ENCODE data around the gene COLEC12.

The COLEC12 gene

DNA sequence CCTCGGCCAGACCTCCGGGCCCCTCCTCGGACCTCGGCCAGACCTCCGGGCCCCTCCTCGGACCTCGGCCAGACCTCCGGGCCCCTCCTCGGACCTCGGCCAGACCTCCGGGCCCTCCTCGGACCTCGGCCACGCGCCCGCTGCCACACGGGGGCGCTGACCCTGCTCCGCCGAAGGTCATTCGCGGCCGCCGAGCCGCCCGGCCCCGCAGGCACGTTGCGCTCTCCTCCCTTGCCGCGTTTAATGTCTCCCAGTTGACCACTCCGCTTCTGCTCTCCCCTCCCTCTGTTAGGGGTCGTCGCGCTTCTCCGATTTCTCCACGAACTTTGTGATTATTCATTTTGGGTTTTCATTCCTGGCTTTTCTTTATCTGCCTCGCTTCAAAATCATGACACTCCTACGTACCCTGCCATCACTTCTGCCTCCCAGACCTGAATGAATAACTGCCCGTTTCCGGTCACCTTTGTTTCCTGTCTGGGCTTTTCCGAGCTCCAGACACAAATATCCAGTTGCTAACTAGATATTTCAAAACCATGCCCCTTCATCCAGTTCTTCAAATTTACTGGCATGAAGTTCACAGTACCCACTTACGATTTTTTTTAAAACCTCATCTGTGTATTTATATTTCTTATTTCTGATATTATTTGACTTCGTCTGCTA is 14.8 kb upstream of the COLEC12 start:
- TF ChIP-seq TAF1 (IDR thresholded peaks at IDR 0.05; ENCODE audit: low read depth), result no peak
- no peak for TF ChIP-seq ZBTB7A (IDR thresholded peaks at IDR 0.05; ENCODE audit: low read depth)
- TF ChIP-seq EGR1 (IDR thresholded peaks at IDR 0.05), result no peak
- TF ChIP-seq TCF12 (IDR thresholded peaks at IDR 0.05; ENCODE audit: low read depth), result no peak
- TF ChIP-seq CREB1 (IDR thresholded peaks at IDR 0.05; ENCODE audit: low read depth), result no peak
- TF ChIP-seq, protein P1, sequence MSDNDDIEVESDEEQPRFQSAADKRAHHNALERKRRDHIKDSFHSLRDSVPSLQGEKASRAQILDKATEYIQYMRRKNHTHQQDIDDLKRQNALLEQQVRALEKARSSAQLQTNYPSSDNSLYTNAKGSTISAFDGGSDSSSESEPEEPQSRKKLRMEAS (IDR thresholded peaks at IDR 0.05), result no peak
- TF ChIP-seq RAD21 (IDR thresholded peaks at IDR 0.05; ENCODE audit: low read depth), result no peak

DNA sequence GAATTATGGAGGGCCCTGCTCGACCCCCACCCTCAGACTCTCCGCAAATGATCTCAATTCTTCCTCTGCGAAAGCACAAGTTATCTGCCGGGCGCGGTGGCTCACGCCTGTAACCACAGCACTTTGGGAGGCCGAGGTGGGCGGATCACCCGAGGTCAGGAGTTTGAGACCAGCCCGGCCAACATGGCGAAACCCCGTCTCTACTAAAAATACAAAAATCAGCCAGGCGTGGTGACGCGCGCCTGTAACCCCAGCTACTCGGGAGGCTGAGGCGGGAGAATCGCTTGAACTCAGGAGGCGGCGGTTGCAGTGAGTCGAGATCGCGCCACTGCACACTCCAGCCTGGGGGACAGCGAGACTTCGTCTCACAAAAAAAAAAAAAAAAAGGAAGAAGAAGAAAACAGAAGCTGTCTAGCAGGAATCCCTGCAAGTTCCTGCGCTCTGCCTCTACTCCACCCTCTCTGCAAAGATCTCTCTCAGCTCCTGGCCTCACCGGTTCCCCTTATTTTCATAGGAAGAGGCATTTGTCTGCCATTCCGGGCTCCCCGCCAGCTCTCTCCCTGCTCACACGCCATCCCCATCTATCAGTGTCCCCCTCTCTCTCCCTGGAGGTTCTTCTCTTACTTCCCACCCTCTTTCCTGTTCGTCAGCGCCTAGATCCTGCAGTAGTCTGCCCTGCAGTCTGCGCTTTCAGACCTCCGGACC is 13.5 kb upstream of the COLEC12 start:
- TF ChIP-seq, protein P1 (IDR thresholded peaks at IDR 0.05), result no peak
- TF ChIP-seq ZBTB7A (IDR thresholded peaks at IDR 0.05; ENCODE audit: low read depth), result no peak
- TF ChIP-seq, protein P2, sequence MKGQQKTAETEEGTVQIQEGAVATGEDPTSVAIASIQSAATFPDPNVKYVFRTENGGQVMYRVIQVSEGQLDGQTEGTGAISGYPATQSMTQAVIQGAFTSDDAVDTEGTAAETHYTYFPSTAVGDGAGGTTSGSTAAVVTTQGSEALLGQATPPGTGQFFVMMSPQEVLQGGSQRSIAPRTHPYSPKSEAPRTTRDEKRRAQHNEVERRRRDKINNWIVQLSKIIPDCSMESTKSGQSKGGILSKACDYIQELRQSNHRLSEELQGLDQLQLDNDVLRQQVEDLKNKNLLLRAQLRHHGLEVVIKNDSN (IDR thresholded peaks at IDR 0.05), result no peak
- TF ChIP-seq TEAD4 (IDR thresholded peaks at IDR 0.05), result no peak
- no peak for TF ChIP-seq RAD21 (IDR thresholded peaks at IDR 0.05; ENCODE audit: low read depth)
- no peak for TF ChIP-seq CREB1 (IDR thresholded peaks at IDR 0.05; ENCODE audit: low read depth)
- no peak for TF ChIP-seq TAF1 (IDR thresholded peaks at IDR 0.05; ENCODE audit: low read depth)
- TF ChIP-seq FOXM1 (IDR thresholded peaks at IDR 0.05; ENCODE audit: borderline replicate concordance, low read depth), result no peak
- no peak for TF ChIP-seq EGR1 (IDR thresholded peaks at IDR 0.05)
- TF ChIP-seq, protein P3, sequence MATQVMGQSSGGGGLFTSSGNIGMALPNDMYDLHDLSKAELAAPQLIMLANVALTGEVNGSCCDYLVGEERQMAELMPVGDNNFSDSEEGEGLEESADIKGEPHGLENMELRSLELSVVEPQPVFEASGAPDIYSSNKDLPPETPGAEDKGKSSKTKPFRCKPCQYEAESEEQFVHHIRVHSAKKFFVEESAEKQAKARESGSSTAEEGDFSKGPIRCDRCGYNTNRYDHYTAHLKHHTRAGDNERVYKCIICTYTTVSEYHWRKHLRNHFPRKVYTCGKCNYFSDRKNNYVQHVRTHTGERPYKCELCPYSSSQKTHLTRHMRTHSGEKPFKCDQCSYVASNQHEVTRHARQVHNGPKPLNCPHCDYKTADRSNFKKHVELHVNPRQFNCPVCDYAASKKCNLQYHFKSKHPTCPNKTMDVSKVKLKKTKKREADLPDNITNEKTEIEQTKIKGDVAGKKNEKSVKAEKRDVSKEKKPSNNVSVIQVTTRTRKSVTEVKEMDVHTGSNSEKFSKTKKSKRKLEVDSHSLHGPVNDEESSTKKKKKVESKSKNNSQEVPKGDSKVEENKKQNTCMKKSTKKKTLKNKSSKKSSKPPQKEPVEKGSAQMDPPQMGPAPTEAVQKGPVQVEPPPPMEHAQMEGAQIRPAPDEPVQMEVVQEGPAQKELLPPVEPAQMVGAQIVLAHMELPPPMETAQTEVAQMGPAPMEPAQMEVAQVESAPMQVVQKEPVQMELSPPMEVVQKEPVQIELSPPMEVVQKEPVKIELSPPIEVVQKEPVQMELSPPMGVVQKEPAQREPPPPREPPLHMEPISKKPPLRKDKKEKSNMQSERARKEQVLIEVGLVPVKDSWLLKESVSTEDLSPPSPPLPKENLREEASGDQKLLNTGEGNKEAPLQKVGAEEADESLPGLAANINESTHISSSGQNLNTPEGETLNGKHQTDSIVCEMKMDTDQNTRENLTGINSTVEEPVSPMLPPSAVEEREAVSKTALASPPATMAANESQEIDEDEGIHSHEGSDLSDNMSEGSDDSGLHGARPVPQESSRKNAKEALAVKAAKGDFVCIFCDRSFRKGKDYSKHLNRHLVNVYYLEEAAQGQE (IDR thresholded peaks at IDR 0.05; ENCODE audit: low read depth), result no peak
- no peak for TF ChIP-seq TCF12 (IDR thresholded peaks at IDR 0.05; ENCODE audit: low read depth)
- no peak for TF ChIP-seq YY1 (IDR thresholded peaks at IDR 0.05; ENCODE audit: low read depth)
- TF ChIP-seq EP300 (IDR thresholded peaks at IDR 0.05; ENCODE audit: borderline replicate concordance), result no peak
- no peak for TF ChIP-seq NFIC (IDR thresholded peaks at IDR 0.05)

DNA sequence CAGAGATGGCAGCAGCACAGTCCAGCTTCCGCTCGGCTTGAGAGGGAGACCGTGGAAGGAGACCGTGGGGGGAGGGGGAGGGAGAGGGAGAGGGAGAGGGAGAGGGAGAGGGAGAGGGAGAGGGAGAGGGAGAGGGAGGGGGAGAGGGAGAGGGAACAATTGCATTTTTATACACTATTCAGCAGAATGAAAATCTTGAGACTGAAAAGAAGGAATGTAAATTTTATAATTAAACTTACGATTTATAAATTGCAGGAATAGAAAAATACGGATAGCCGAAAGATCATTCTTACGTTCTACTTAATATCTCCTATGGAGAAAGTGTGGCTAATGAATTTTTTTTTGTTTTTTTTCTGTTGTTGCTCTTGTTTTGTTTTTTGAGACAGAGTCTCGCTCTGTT is 12.5 kb upstream of the COLEC12 start:
- no peak for TF ChIP-seq ZBTB7A (IDR thresholded peaks at IDR 0.05; ENCODE audit: low read depth)
- no peak for TF ChIP-seq CREB1 (IDR thresholded peaks at IDR 0.05; ENCODE audit: low read depth)
- TF ChIP-seq TEAD4 (IDR thresholded peaks at IDR 0.05), result no peak
- TF ChIP-seq TCF12 (IDR thresholded peaks at IDR 0.05; ENCODE audit: low read depth), result no peak
- TF ChIP-seq FOXM1 (IDR thresholded peaks at IDR 0.05; ENCODE audit: borderline replicate concordance, low read depth), result no peak

DNA sequence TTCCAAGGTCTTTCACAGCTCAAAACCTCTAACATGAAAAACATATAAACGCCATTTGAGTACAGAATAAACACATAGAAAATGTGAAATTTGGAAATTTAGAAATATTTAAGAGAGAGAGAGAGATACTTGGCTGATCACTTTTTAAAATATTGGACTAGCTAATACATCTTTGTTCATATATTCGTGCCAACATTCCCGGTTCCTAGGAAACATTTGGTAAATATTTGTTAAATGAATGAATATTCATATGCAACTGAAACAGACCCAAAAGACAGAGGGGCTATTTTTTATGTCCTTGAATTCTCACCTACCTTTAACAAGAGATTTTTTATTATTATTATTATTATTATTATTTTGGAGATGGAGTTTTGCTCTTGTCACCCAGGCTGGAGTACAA is 8.3 kb upstream of the COLEC12 start:
- TF ChIP-seq TEAD4 (IDR thresholded peaks at IDR 0.05) (no peak), ZBTB7A (IDR thresholded peaks at IDR 0.05; ENCODE audit: low read depth) (no peak), TAF1 (IDR thresholded peaks at IDR 0.05; ENCODE audit: low read depth) (no peak), TCF12 (IDR thresholded peaks at IDR 0.05; ENCODE audit: low read depth) (no peak), EP300 (IDR thresholded peaks at IDR 0.05; ENCODE audit: borderline replicate concordance) (no peak), CEBPB (IDR thresholded peaks at IDR 0.05) (no peak), FOXM1 (IDR thresholded peaks at IDR 0.05; ENCODE audit: borderline replicate concordance, low read depth) (no peak), RAD21 (IDR thresholded peaks at IDR 0.05; ENCODE audit: low read depth) (no peak), CREB1 (IDR thresholded peaks at IDR 0.05; ENCODE audit: low read depth) (no peak)
- TF ChIP-seq, protein P2 (IDR thresholded peaks at IDR 0.05), result no peak
- TF ChIP-seq, protein P1 (IDR thresholded peaks at IDR 0.05), result no peak
- TF ChIP-seq, protein P3 (IDR thresholded peaks at IDR 0.05; ENCODE audit: low read depth), result no peak

DNA sequence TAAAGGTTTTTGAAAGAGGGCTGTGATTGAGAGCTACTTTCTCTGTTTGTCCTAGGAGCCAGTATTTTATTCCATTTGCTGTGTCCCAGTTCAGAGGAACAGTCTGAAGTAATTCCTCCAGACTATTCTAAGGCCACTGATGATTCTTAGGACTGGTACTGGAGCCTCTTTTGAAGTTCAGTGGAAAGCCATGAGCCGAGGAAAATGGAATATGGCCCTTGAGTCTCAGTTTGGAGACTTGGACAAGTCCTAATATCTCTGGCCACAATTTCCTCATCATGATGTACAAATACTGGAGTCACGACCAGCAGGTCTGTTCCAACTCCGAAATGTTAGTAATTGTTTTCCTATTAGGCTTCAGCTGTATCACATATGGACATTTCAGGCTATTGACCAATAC is 7.1 kb upstream of the COLEC12 start:
- TF ChIP-seq TEAD4 (IDR thresholded peaks at IDR 0.05), result no peak
- no peak for TF ChIP-seq RAD21 (IDR thresholded peaks at IDR 0.05; ENCODE audit: low read depth)
- no peak for TF ChIP-seq EP300 (IDR thresholded peaks at IDR 0.05; ENCODE audit: borderline replicate concordance)
- TF ChIP-seq NFIC (IDR thresholded peaks at IDR 0.05), result no peak
- TF ChIP-seq TAF1 (IDR thresholded peaks at IDR 0.05; ENCODE audit: low read depth), result no peak
- TF ChIP-seq, protein P1 (IDR thresholded peaks at IDR 0.05), result no peak
- TF ChIP-seq TCF12 (IDR thresholded peaks at IDR 0.05; ENCODE audit: low read depth), result no peak
- TF ChIP-seq, protein P2 (IDR thresholded peaks at IDR 0.05), result no peak
- no peak for TF ChIP-seq CREB1 (IDR thresholded peaks at IDR 0.05; ENCODE audit: low read depth)
- TF ChIP-seq, protein P3 (IDR thresholded peaks at IDR 0.05; ENCODE audit: low read depth), result no peak
